ENCODE data around the gene MYMK.
"Not testable (repeated sequence)": the region's sequence is repeated elsewhere in the genome, so short reads cannot be mapped to it uniquely, and the experiment has no call there.

The MYMK gene

GRCh38 chr9:133524679-133525228 lies at the start of gene MYMK:
TSS of gene MYMK (minus strand) at chr9:133524959. CDS start at chr9:133524844, 115 bp downstream.
- no peak for DNase-seq (ENCODE audit: low read depth)

GRCh38 chr9:133573791-133574515 lies 49.2 kb upstream of the MYMK start:
- DNase-seq (ENCODE audit: low read depth), result no peak

DNA sequence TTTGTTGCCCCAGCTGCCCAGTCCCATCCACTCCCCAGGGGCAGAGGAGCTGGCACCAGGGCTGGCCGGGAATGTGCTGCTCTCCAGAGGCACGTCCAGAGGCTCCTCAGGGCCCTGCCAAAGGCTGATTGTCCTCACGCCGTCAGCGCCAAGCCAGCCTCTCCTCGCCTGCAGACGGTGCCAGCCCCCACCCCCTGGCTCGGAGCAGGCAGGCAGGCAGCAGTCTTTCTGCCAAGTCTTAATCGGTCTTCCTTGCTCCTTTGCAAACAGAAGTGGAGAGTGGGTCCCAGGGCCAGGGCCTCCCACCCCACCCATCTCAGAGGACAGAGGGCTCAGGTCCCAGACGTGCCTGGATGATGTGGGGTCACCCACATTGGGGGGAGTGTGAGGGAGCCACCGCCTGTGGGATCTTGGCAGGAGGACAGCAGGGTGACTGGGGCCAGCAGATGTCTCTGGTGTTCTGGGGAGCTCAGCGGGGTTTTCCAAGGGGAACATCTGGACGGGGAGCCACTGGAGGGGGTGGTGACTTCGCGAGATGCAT lies 48.1 kb upstream of the MYMK start:
- no peak for DNase-seq (ENCODE audit: low read depth)

- no peak for DNase-seq (ENCODE audit: low read depth)
Observed at GRCh38 chr9:133571896-133572595, 47.3 kb upstream of the MYMK start.

- no peak for DNase-seq (ENCODE audit: low read depth)
Observed at GRCh38 chr9:133571391-133571890, 46.7 kb upstream of the MYMK start.

DNA sequence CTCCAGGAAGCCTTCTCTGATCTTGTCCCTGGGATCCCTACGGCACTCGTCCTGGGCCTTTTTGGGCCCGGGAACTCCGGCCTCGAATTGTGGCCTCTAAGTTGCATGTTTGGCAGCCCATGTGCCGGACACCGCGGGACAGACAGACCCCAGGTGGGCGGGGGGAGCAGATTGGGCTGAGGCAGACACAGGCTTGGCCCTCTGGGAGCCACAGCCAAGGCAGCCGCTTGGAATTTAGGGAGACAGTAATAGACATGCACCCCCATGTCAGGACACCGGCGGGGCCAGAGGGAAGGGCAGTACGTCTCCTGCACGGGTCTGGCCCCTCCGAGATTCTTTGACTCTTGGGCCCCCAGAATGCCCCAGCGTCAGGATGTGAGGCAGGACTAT lies 45.9 kb upstream of the MYMK start:
- DNase-seq (ENCODE audit: low read depth), result no peak

DNA sequence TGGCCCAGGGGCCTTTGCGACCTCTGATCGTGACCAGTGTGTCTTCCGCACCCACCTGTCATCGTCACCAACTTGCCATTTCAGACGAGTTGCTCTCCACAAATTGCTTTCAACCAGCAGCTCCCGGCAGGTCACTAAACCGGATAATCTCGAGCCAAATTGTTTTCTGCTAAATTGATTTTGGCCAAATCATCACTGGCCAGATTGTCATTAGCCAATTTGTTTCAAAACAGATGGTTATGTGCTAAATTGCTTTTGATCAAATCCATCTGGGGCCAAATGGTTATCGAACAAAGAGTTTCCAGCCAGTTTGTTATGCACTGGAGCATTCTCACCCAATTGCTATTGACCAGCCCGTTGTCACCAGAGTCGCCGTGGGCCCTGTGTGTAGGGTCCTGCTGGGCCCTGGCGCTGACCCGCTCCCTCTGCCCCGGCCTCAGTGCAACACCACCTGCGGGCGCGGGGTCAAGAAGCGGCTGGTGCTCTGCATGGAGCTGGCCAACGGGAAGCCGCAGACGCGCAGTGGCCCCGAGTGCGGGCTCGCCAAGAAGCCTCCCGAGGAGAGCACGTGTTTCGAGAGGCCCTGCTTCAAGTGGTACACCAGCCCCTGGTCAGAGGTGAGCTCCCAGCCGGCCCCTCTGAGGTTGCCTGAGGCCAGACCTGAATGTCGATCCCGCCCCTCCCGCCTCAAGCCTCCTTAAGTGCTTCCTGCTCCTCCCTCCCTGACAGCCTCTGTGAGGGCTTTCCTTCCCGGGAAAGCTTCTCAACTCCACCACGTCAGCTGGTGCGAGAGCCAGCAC lies 45.3 kb upstream of the MYMK start:
- no peak for DNase-seq (ENCODE audit: low read depth)

- no peak for DNase-seq (ENCODE audit: low read depth)
Observed at GRCh38 chr9:133569121-133569785, 44.5 kb upstream of the MYMK start.

DNA sequence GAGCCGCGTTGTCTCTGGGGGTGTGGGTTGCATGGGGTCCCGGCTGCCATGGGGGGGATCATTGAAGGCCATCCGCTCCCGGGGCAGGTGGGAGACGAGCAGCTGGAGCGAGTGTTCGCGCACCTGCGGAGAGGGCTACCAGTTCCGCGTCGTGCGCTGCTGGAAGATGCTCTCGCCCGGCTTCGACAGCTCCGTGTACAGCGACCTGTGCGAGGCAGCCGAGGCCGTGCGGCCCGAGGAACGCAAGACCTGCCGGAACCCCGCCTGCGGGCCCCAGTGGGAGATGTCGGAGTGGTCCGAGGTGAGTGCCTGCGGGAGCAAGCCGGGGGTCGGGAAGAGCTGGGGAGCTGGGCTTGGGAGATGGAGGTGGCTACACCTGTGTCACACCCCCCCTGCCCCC lies 43.4 kb upstream of the MYMK start:
- DNase-seq (ENCODE audit: low read depth), result no peak

DNA sequence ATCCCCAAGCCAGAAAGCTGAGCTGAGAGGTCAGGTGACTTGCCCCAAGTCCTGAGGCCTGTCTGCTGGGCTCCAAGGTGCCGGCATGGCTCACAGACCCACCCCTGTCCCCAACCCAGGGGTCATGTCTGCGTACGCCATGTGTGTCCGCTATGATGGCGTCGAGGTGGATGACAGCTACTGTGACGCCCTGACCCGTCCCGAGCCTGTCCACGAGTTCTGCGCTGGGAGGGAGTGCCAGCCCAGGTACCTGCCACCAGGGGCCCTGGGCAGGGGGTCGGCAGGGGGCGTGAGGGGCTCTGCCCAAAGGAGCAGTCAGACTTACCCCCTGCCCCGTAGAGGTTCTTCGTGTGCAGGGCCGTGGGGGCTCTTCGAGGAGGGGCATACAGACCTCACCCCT lies 42.1 kb upstream of the MYMK start:
- DNase-seq (ENCODE audit: low read depth), result no peak

- no peak for DNase-seq (ENCODE audit: low read depth)
Observed at GRCh38 chr9:133566382-133566781, 41.6 kb upstream of the MYMK start.

DNA sequence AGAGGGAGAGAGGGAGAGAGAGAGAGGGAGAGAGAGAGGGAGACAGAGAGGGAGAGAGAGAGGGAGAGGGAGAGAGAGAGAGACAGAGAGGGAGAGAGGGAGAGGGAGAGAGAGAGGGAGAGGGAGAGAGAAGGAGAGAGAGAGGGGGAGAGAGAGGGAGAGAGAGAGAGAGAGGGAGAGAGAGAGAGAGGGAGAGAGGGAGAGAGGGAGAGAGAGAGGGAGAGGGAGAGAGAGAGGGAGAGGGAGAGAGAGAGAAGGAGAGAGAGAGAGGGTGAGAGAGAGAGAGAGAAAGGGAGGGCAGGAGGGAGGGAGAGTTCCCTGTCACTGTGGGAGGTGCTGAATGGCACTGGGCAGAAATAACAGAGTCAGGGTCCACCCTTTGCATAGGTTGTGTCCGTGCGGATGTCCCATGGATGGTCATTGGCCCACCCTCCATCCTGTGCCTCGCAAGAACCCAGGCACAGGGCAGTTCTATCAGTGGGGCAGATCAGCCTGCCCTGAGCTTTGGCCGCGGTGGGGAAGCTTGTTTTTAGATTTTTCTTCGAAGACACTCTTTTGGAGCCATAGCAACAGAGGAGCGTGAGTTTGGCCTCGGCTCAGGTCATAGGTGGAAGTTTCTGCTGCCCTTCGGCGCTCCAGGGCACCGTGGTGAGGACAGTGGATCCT lies 39.8 kb upstream of the MYMK start:
- no peak for DNase-seq (ENCODE audit: low read depth)

GRCh38 chr9:133563814-133564213 lies 39.1 kb upstream of the MYMK start:
- not testable (repeated sequence) for DNase-seq (ENCODE audit: low read depth)

- DNase-seq (ENCODE audit: low read depth), result no peak
Observed at GRCh38 chr9:133563291-133563796, 38.6 kb upstream of the MYMK start.

- no peak for DNase-seq (ENCODE audit: low read depth)
Observed at GRCh38 chr9:133562611-133563290, 38.0 kb upstream of the MYMK start.

GRCh38 chr9:133561976-133562554 lies 37.3 kb upstream of the MYMK start:
- no peak for DNase-seq (ENCODE audit: low read depth)

DNA sequence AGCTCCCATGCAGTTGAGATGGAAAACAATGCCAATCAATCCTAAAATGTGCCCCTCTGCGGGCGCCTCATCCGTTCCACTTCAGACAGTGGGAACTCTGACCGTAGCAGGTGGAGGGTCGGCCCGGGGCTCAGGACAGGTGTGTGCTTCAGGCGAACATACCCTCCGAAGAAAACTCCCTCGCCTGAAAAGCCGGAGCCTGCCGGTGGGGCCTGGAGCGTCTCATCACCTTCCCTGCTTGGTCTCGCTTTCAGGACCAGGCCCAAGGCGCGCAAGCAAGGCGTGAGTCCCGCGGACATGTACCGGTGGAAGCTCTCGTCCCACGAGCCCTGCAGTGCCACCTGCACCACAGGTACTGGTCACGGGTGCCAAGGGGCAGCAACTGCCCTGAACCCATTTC lies 36.2 kb upstream of the MYMK start:
- no peak for DNase-seq (ENCODE audit: low read depth)

DNA sequence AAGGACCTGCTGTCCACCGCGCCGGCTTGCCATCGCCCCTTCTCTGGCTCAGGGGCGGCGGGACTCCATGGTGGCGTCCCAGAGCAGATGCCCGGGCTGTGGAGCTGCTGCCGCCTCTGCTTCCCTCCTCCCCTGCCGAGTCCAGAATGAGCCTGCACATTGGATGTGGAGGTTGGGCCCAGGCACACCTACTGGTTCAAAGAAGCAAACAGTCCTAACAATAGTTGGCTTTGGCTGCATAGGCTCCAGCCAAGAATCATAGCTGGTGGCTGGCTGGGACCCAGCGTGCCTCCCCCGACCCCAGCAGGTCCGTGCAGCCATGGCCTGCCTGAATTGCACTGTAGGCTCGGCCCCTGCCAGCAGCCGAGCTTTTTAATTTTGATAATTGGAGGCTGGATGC lies 35.6 kb upstream of the MYMK start:
- DNase-seq (ENCODE audit: low read depth), result no peak

GRCh38 chr9:133558191-133559126 lies 33.7 kb upstream of the MYMK start:
- DNase-seq (ENCODE audit: low read depth), result peak; percentile 6

All from stimulated activated CD8-positive, alpha-beta memory T cell treated with anti-CD3 and anti-CD28 coated beads, Interleukin-12 subunit alpha, Interleukin-12 subunit beta, amount 100 ng/mL, for 4 hours (primary cell).